Stimulated activated CD8-positive, alpha-beta memory T cell treated with anti-CD3 and anti-CD28 coated beads, Interleukin-7, amount 100 ng/mL, for 24 hours (primary cell): Measurements from ENCODE around the gene PHF23.

ENCODE experiments used
- DNase-seq: peaks from one replicate; pipeline ENCODE4 v3.0.0-alpha.2; 2020; ENCODE audit warnings: low read depth

The PHF23 gene

GRCh38 chr17:7239091-7240027 lies at the start of gene PHF23:
Gene PHF23, minus strand, starts transcription at chr17:7239457. Its CDS starts 178 bp downstream, at chr17:7239279.
- peak; percentile 93 for DNase-seq

- DNase-seq = no peak
Measured at GRCh38 chr17:7285679-7286078, 46.4 kb upstream of the PHF23 start.

GRCh38 chr17:7284911-7285310 lies 45.7 kb upstream of the PHF23 start:
- DNase-seq = no peak

GRCh38 chr17:7283471-7284216 lies 44.4 kb upstream of the PHF23 start:
- DNase-seq = no peak

- no peak for DNase-seq
Measured at GRCh38 chr17:7282752-7283321, 43.6 kb upstream of the PHF23 start.

GRCh38 chr17:7281953-7282751 lies 42.9 kb upstream of the PHF23 start:
- DNase-seq = no peak

- DNase-seq = peak; percentile 84
Measured at GRCh38 chr17:7281074-7281952, 42.1 kb upstream of the PHF23 start, which contains the start of gene SLC2A4. Gene SLC2A4, plus strand, starts transcription at chr17:7281718. Its CDS starts 217 bp downstream, at chr17:7281935.

- peak; percentile 65 for DNase-seq
Measured at GRCh38 chr17:7280519-7281073, 41.3 kb upstream of the PHF23 start.

GRCh38 chr17:7279448-7279847 lies 40.2 kb upstream of the PHF23 start:
- no peak for DNase-seq

GRCh38 chr17:7266784-7267183 lies 27.5 kb upstream of the PHF23 start:
- no peak for DNase-seq

- no peak for DNase-seq
Measured at GRCh38 chr17:7263801-7264078, 24.5 kb upstream of the PHF23 start.

GRCh38 chr17:7262935-7263800 lies 23.9 kb upstream of the PHF23 start:
- DNase-seq = no peak

- no peak for DNase-seq
Measured at GRCh38 chr17:7262192-7262934, 23.1 kb upstream of the PHF23 start, which contains the start of gene CLDN7. Gene CLDN7, minus strand, starts transcription at chr17:7262478. Its CDS starts 435 bp downstream, at chr17:7262043.

GRCh38 chr17:7261379-7262191 lies 22.3 kb upstream of the PHF23 start:
- no peak for DNase-seq

- no peak for DNase-seq
Measured at GRCh38 chr17:7260651-7261378, 21.6 kb upstream of the PHF23 start.

- DNase-seq = no peak
Measured at GRCh38 chr17:7260151-7260550, 20.9 kb upstream of the PHF23 start.

GRCh38 chr17:7259555-7259889 lies 20.3 kb upstream of the PHF23 start:
- DNase-seq = no peak
